Measurements from ENCODE around the gene GREM2.

GREM2 gene

DNA sequence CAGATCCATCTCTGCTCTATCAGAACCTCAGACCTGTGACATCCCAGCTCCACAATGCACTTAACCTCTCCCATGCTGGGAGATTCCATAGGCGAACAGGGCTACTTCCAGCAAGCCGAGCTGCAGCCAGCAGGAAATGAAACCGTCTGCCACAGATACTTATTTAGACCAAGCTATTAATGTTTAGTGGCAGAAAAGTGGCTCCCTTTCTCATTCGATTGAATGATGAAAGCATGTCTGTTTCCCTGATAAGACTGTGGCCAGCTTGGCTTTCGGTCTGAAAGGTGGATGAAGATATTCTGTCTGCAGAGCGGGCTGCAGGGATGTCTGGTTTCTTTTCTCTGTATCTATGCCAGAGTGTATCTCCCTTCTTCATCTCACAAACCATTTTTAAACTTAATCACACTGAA lies 146.4 kb downstream of the GREM2 start:
- Histone ChIP-seq H3K4me3 (replicated peaks; ENCODE audit: insufficient read depth, low read length) (no peak overlapping the region), H3K27me3 (ENCODE audit: insufficient read depth, poor library complexity, severe bottlenecking) (peaks cover 4% of the 10 kb centered on the region), H3K27ac (replicated peaks) (no peak overlapping the region)
- no peak for DNase-seq (ENCODE audit: low read depth in 1 of 2, low spot score in 1 of 2)
- TF ChIP-seq GABPA (IDR thresholded peaks at IDR 0.05; ENCODE audit: low read depth) = no peak
- no peak for TF ChIP-seq POLR2AphosphoS5 (IDR thresholded peaks at IDR 0.05; ENCODE audit: low read depth)
- no peak for TF ChIP-seq REST (IDR thresholded peaks at IDR 0.05; ENCODE audit: insufficient replicate concordance, low read depth)
- TF ChIP-seq, protein P1, sequence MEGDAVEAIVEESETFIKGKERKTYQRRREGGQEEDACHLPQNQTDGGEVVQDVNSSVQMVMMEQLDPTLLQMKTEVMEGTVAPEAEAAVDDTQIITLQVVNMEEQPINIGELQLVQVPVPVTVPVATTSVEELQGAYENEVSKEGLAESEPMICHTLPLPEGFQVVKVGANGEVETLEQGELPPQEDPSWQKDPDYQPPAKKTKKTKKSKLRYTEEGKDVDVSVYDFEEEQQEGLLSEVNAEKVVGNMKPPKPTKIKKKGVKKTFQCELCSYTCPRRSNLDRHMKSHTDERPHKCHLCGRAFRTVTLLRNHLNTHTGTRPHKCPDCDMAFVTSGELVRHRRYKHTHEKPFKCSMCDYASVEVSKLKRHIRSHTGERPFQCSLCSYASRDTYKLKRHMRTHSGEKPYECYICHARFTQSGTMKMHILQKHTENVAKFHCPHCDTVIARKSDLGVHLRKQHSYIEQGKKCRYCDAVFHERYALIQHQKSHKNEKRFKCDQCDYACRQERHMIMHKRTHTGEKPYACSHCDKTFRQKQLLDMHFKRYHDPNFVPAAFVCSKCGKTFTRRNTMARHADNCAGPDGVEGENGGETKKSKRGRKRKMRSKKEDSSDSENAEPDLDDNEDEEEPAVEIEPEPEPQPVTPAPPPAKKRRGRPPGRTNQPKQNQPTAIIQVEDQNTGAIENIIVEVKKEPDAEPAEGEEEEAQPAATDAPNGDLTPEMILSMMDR (IDR thresholded peaks at IDR 0.05; ENCODE audit: insufficient read depth, low read length) = no peak
- no peak for TF ChIP-seq SPI1 (IDR thresholded peaks at IDR 0.05; ENCODE audit: borderline replicate concordance, low read depth)

- H3K4me3 ChIP-seq (replicated peaks; ENCODE audit: insufficient read depth, low read length) = no peak overlapping the region
- no peak for DNase-seq (ENCODE audit: low read depth in 1 of 2, low spot score in 1 of 2)
These were observed 147.9 kb downstream of the GREM2 start for GRCh38 chr1:240464099-240464498.

DNA sequence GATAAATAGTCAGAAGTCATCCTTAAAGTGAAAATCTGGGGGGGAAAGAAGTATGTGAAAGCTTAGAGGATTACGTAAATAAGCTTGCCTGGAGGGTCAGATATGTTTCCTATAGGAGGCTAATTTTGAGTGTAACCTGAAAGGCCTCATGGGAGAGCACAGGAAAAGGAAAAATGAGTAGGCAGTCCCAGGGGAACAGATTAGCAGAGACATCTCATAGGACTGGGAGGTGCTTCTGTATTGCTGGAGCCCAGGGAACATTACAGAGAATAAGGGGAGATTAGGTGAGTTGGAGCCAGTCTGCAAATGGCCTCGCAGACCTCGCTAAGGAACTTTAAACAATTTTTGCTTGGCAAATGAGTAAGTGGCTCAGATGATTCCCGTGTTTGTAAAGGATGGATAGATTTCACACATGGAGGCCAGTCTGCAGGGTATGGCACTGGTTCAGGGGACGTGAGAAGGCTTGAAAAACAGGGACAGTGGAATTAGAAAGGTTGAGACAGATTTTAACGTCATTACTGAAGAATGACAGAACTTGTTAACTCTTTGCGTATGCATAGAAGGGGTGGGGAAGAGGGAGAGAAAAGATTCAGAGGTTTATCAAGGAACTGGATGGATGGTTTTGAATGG lies 149.1 kb downstream of the GREM2 start:
- DNase-seq (ENCODE audit: low read depth in 1 of 2, low spot score in 1 of 2) = no peak
- peaks cover 2% of the 10 kb centered on the region for H3K27me3 ChIP-seq (ENCODE audit: insufficient read depth, poor library complexity, severe bottlenecking)
- H3K27ac ChIP-seq (replicated peaks) = no peak overlapping the region
- H3K4me3 ChIP-seq (replicated peaks; ENCODE audit: insufficient read depth, low read length) = no peak overlapping the region
- TF ChIP-seq GABPA (IDR thresholded peaks at IDR 0.05; ENCODE audit: low read depth) = no peak
- no peak for TF ChIP-seq REST (IDR thresholded peaks at IDR 0.05; ENCODE audit: insufficient replicate concordance, low read depth)
- no peak for TF ChIP-seq POLR2AphosphoS5 (IDR thresholded peaks at IDR 0.05; ENCODE audit: low read depth)
- TF ChIP-seq, protein P1 (IDR thresholded peaks at IDR 0.05; ENCODE audit: insufficient read depth, low read length) = no peak
- TF ChIP-seq SPI1 (IDR thresholded peaks at IDR 0.05; ENCODE audit: borderline replicate concordance, low read depth) = no peak

More at GRCh38 chr1:240464099-240464498, 147.9 kb downstream of the GREM2 start:
- TF ChIP-seq GABPA (IDR thresholded peaks at IDR 0.05; ENCODE audit: low read depth) (no peak), REST (IDR thresholded peaks at IDR 0.05; ENCODE audit: insufficient replicate concordance, low read depth) (no peak), POLR2AphosphoS5 (IDR thresholded peaks at IDR 0.05; ENCODE audit: low read depth) (no peak), SPI1 (IDR thresholded peaks at IDR 0.05; ENCODE audit: borderline replicate concordance, low read depth) (no peak)
- TF ChIP-seq, protein P1 (IDR thresholded peaks at IDR 0.05; ENCODE audit: insufficient read depth, low read length) = no peak
- Histone ChIP-seq H3K27ac (replicated peaks) (no peak overlapping the region), H3K27me3 (ENCODE audit: insufficient read depth, poor library complexity, severe bottlenecking) (peaks cover 2% of the 10 kb centered on the region)

All from HL-60 (cell line).